Thymus (tissue), 11 donors: ENCODE data around the gene PACRGL. TPM values are rescaled to one million over a fixed set of nuclear protein-coding genes. Genes with fewer than 3 reads are reported as not detected.
"Not testable (repeated sequence)": the region's sequence is repeated elsewhere in the genome, so short reads cannot be mapped to it uniquely, and the experiment has no call there.

Source experiments
- DNase-seq, 9 donors: peaks; one replicate each; pipeline ENCODE4 v3.0.0-alpha.2; 2013; ENCODE audit warnings: low spot score in 9 of 9, low read depth in 6 of 9, missing footprints in 1 of 9
- H3K27ac ChIP-seq, 2 donors: one replicate each; pipeline ENCODE4 v1.5.1; 2013; ENCODE audit warnings: control low read depth in 1 of 2, low read depth in 1 of 2, low read length in 1 of 2, mild to moderate bottlenecking in 1 of 2, moderate library complexity in 1 of 2
- H3K27me3 ChIP-seq, 2 donors: one replicate each; pipeline ENCODE4 v1.5.1; 2013; ENCODE audit warnings: low read length in 1 of 2; ENCODE audit not compliant: control insufficient read depth in 2 of 2, insufficient read depth in 1 of 2
- H3K36me3 ChIP-seq, 2 donors: one replicate each; pipeline ENCODE4 v1.5.1; 2013; ENCODE audit warnings: low read length in 1 of 2, mild to moderate bottlenecking in 1 of 2, moderate library complexity in 1 of 2; ENCODE audit not compliant: control insufficient read depth in 2 of 2, insufficient read depth in 2 of 2
- H3K4me1 ChIP-seq, 2 donors: one replicate each; pipeline ENCODE4 v1.5.1; 2013; ENCODE audit warnings: low read length in 2 of 2; ENCODE audit not compliant: control insufficient read depth in 2 of 2, insufficient read depth in 2 of 2
- H3K4me3 ChIP-seq, 2 donors: one replicate each; pipeline ENCODE4 v1.5.1; 2013; ENCODE audit warnings: low read length in 2 of 2, control low read depth in 1 of 2, mild to moderate bottlenecking in 1 of 2
- H3K9me3 ChIP-seq, 2 donors: one replicate each; pipeline ENCODE4 v1.5.1; 2013; ENCODE audit warnings: low read length in 1 of 2, mild to moderate bottlenecking in 1 of 2; ENCODE audit not compliant: control insufficient read depth in 2 of 2, insufficient read depth in 1 of 2
- WGBS: extraction: QIAGEN DNeasy Blood & Tissue Kit; methylation state at CpG from one replicate; pipeline ENCODE4 v1.1.7; 2013; 5-methylcytosine and 5-hydroxymethylcytosine counted together
- polyA plus RNA-seq: library from polyadenylated mRNA; stranded (reverse); fragments of 200-250 nt; gene quantifications from one replicate; pipeline ENCODE4 v1.2.3, GENCODE V29; 2013
- total RNA-seq: library from RNA; stranded (reverse); fragments of 120-200 nt; gene quantifications from one replicate; pipeline ENCODE4 v1.2.4, GENCODE V29; 2013
- donor health status: healthy.

PACRGL gene
- total and polyA plus RNA-seq, 2 donors: 9.5 to 10.6 TPM

DNA sequence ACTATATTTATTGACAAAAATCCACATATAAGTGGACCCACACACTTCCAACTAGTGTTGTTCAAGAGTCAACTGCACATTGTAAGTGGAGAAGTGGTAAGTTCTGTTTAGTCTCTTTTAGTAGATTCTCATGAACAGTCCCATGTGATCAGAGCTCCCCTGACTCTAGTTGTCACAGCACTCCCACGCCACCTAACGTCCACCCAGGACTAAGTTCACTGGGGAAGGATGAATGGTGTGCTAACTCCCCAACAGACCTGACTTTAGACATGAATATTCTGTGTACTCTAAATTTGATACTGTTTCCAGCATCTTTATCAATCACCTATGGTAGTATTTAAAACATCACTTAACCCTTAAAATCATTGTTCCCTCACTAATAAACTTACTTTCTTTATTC lies 59.8 kb downstream of the PACRGL start:
- no peak overlapping the region for H3K4me3 ChIP-seq
- DNase-seq: no peak
- H3K9me3 ChIP-seq: no peaks in the 10 kb centered on the region
- H3K27me3 ChIP-seq: no peaks in the 10 kb centered on the region
- no peaks in the 10 kb centered on the region for H3K36me3 ChIP-seq
- H3K27ac ChIP-seq: no peak overlapping the region
- 94% methylated on average over 2 of the region's 2 CpGs for WGBS
- no peaks in the 10 kb centered on the region for H3K4me1 ChIP-seq

GRCh38 chr4:20761382-20761781 lies 61.1 kb downstream of the PACRGL start:
- no peak for DNase-seq
- H3K36me3 ChIP-seq: no peaks in the 10 kb centered on the region
- no peaks in the 10 kb centered on the region for H3K27me3 ChIP-seq
- H3K4me3 ChIP-seq: no peak overlapping the region
- H3K27ac ChIP-seq: no peak overlapping the region
- H3K9me3 ChIP-seq: no peaks in the 10 kb centered on the region
- no peaks in the 10 kb centered on the region for H3K4me1 ChIP-seq

- H3K27me3 ChIP-seq: no peaks in the 10 kb centered on the region
- WGBS: 93% methylated on average over 1 of the region's 1 CpG
- H3K27ac ChIP-seq: no peak overlapping the region
- DNase-seq: no peak
- no peak overlapping the region for H3K4me3 ChIP-seq
- no peaks in the 10 kb centered on the region for H3K9me3 ChIP-seq
- H3K4me1 ChIP-seq: no peaks in the 10 kb centered on the region
- no peaks in the 10 kb centered on the region for H3K36me3 ChIP-seq
Measured at GRCh38 chr4:20761826-20762225, 61.6 kb downstream of the PACRGL start.

DNA sequence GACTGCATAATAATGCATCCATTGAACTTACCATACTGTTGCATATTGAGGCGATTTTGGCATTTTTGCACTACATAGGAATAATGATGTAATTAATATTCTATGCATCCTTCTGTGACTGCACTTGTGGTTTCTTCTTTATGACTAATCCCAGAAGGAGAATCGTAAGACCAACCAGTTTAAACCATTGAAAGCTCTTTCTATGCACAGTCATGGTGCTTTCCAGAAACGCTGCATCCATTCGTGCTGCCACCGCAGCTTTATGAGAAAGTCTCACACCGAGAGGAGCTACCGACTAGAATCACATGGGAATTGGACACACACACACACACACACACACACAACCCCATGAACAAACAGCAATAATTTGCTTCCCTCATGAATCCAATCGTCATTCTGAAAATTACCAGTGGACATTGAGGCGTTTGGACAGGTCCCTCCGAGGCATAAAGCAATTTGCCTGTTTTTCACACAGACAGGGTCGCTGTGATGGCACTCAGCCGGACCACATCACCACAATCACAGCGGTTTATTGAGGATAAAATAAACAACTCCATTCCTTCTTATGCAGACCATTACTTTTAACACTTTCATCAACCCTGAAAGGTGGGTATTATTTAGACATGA lies 64.2 kb downstream of the PACRGL start:
- Histone ChIP-seq H3K4me3 (no peak overlapping the region), H3K4me1 (no peaks in the 10 kb centered on the region), H3K36me3 (no peaks in the 10 kb centered on the region), H3K27me3 (no peaks in the 10 kb centered on the region), H3K27ac (no peak overlapping the region), H3K9me3 (no peaks in the 10 kb centered on the region)
- 93% methylated on average over 13 of the region's 13 CpGs for WGBS
- DNase-seq: no peak

DNA sequence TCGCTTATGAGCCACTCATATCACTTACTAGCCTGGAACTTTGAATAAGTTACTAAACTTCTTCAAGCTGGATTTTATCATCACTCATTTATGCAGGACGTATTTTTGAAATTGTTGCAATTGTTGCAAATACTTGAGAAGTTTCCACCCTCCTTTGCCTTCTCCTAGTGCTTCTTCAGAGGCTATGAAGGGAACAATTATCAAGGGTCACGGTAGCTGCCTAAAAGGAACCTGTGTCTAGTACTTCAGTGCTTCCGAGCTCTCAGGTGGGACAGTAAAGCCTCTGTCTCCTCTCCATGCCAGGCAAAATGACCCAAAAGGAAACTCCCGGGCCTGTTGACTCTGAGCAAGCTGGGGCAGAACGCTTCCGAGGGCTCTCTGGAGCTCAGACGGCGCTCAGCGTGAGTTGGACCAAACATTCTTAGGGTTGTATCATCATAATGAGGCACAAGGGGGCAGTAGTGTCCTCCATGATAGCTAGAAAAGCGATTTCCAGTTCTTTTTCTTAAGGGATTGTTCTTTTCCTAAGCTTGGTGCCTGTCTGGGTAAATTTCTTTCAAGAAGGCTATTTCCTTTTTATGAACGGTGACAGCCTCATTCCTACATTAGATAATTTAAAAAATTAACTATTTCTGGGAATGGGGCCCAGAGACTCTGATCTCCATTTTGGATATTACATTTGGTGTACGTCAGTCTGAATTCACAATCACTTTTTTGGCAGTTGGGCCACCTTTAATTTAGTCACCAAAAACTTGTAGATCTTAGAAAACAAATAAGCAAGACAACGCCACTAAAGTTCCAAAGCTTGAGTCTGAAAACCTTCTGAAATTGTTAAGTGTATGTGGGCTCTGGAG lies 73.1 kb downstream of the PACRGL start:
- H3K4me1 ChIP-seq: no peaks in the 10 kb centered on the region
- no peak overlapping the region for H3K4me3 ChIP-seq
- DNase-seq: peak in 6 of 9 donors; percentile 1 to 33 (median 5)
- H3K36me3 ChIP-seq: no peaks in the 10 kb centered on the region
- H3K27me3 ChIP-seq: no peaks in the 10 kb centered on the region
- H3K27ac ChIP-seq: no peak overlapping the region
- WGBS: 42% methylated on average over 14 of the region's 14 CpGs
- H3K9me3 ChIP-seq: no peaks in the 10 kb centered on the region

DNA sequence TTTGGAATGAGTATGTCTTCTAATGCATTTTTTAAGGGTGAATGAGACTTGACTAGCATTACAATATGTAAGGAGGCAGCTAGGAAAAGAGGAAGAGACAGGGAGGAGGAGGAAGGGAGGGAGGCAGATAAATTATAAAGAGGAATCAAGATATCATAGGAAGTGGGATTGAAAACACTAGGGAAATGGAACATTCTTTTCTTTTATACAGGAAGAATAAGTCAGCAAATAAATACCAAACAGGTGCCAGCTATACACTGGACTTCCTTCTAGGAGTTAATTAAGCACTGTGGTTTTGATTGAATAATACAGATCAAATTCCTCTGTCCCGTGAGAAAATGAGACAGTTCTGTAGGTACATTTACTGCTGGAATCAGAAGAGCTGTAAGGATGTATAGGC lies 78.6 kb downstream of the PACRGL start:
- H3K4me1 ChIP-seq: no peaks in the 10 kb centered on the region
- no peak for DNase-seq
- no peaks in the 10 kb centered on the region for H3K9me3 ChIP-seq
- no peaks in the 10 kb centered on the region for H3K27me3 ChIP-seq
- no peak overlapping the region for H3K27ac ChIP-seq
- no peak overlapping the region for H3K4me3 ChIP-seq
- no peaks in the 10 kb centered on the region for H3K36me3 ChIP-seq
- WGBS: 83% methylated on average over 1 of the region's 1 CpG

DNA sequence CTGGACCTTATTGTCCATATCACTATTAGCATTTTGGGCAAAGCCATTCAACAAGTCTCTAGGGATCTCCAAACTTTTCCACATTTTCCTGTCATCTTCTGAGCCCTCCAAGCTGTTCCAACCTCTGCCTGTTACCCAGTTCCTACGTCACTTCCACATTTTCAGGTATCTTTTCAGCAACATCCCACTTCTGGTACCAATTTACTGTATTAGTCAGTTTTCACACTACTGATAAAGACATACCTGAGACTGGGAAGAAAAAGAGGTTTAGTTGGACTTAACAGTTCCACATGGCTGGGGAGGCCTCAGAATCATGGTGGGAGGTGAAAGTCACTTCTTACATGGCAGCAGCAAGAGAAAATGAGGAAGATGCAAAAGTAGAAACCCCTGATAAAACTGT lies 82.9 kb downstream of the PACRGL start:
- H3K27ac ChIP-seq, DNase-seq, H3K4me1 ChIP-seq, H3K4me3 ChIP-seq, H3K9me3 ChIP-seq, H3K36me3 ChIP-seq, H3K27me3 ChIP-seq: not testable (repeated sequence)
- WGBS: 99% methylated on average over 1 of the region's 1 CpG

DNA sequence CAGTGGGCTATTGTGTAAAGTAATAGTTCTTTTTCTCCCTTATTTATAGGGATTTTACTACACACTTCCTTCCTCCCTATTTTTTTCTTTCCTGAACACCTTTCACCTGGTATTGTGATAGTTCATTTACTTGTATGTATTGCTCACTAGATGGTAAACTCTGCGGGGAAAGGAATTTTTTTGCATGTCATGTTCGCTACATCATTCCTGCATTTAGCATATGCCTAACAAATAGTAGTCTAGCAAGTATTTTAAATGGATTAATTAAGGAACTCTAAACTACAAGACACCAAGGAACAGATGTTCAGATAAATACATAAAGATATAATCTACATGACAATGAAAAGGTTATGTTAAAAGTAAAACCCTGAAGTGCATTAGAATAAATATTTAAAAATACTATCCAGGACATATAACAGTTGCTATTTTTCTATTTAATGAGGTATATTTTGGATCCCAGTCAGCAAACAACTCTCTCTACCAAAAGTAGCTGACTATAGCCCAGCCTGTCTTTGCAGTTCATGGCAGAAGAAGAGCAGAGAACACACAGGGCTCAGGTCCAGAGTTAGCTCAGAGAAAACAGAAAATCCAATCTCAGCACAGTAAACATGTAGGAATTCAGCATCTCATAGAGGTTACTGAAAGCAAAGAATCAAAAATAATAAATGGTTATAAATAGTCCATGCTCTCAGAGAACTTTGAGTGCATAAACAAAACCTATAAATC lies 87.8 kb downstream of the PACRGL start:
- no peak for DNase-seq
- no peaks in the 10 kb centered on the region for H3K27me3 ChIP-seq
- no peaks in the 10 kb centered on the region for H3K36me3 ChIP-seq
- no peaks in the 10 kb centered on the region for H3K9me3 ChIP-seq
- WGBS: 91% methylated on average over 2 of the region's 2 CpGs
- H3K27ac ChIP-seq: no peak overlapping the region
- no peaks in the 10 kb centered on the region for H3K4me1 ChIP-seq
- H3K4me3 ChIP-seq: no peak overlapping the region
